GM18517 (cell line): Measurements from ENCODE around the gene GRAP2.

ENCODE experiments used
- ATAC-seq: cut with Tn5 transposase; IDR thresholded peaks from one replicate; pipeline ENCODE4 v1.9.1; 2021; ENCODE audit warnings: mild to moderate bottlenecking, moderate library complexity; ENCODE audit not compliant: unreplicated experiment

The GRAP2 gene

GRCh38 chr22:39923696-39924095 lies 22.8 kb downstream of the GRAP2 start:
- no peak for ATAC-seq

- ATAC-seq: no peak
Measured at GRCh38 chr22:39924286-39924685, 23.4 kb downstream of the GRAP2 start.

GRCh38 chr22:39925273-39925672 lies 24.4 kb downstream of the GRAP2 start:
- ATAC-seq: no peak

GRCh38 chr22:39925909-39926679 lies 25.2 kb downstream of the GRAP2 start:
- ATAC-seq: no peak

- ATAC-seq: no peak
Measured at GRCh38 chr22:39926753-39927152, 25.9 kb downstream of the GRAP2 start.

- no peak for ATAC-seq
Measured at GRCh38 chr22:39927544-39927943, 26.7 kb downstream of the GRAP2 start.

GRCh38 chr22:39928536-39929520 lies 27.9 kb downstream of the GRAP2 start:
- ATAC-seq: no peak

GRCh38 chr22:39931251-39931650 lies 30.4 kb downstream of the GRAP2 start:
- no peak for ATAC-seq

GRCh38 chr22:39932166-39932565 lies 31.3 kb downstream of the GRAP2 start:
- ATAC-seq: no peak

- ATAC-seq: no peak
Measured at GRCh38 chr22:39932918-39933649, 32.2 kb downstream of the GRAP2 start.

GRCh38 chr22:39933741-39934140 lies 32.9 kb downstream of the GRAP2 start:
- no peak for ATAC-seq

- ATAC-seq: no peak
Measured at GRCh38 chr22:39935116-39935515, 34.2 kb downstream of the GRAP2 start.

- no peak for ATAC-seq
Measured at GRCh38 chr22:39935612-39936011, 34.7 kb downstream of the GRAP2 start.

- no peak for ATAC-seq
Measured at GRCh38 chr22:39936523-39937145, 35.8 kb downstream of the GRAP2 start.

GRCh38 chr22:39937906-39938305 lies 37.0 kb downstream of the GRAP2 start:
- ATAC-seq: no peak

- no peak for ATAC-seq
Measured at GRCh38 chr22:39938509-39939111, 37.7 kb downstream of the GRAP2 start.

GRCh38 chr22:39939830-39940229 lies 38.9 kb downstream of the GRAP2 start:
- no peak for ATAC-seq

GRCh38 chr22:39940757-39941305 lies 39.9 kb downstream of the GRAP2 start:
- no peak for ATAC-seq

- no peak for ATAC-seq
Measured at GRCh38 chr22:39941601-39942000, 40.7 kb downstream of the GRAP2 start.
